Activated CD4-positive, alpha-beta T cell treated with anti-CD3 and anti-CD28 coated beads, Interleukin-2, Interleukin-4, amounts not matched to agents 100 ng/mL and 50 ng/mL, durations not matched to agents 16 hours and 8 hours (primary cell): ENCODE measurements around the gene SPNS3.

Experiments
- DNase-seq: peaks from one replicate; pipeline ENCODE4 v3.0.0-alpha.2; 2020; ENCODE audit warnings: low spot score

The SPNS3 gene

DNA sequence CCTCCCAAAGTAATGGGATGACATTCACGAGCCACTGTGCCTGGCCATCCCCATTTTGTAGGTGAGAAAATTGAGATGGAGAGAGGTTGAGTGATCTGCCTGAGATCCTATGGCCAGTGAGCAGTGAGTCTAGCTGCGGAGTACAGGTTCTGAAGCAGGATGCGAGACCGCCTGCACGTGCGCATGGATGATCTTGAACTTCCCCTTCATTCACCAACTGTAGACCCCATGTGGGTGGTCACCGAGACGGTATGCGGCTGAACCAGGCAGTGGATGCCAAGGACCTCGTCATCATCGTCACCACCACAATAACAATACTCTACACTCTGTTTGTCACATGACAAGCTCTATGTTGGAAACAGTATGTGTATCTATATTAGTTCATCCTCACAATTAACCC lies 6.2 kb upstream of the SPNS3 start:
- DNase-seq, result no peak

DNA sequence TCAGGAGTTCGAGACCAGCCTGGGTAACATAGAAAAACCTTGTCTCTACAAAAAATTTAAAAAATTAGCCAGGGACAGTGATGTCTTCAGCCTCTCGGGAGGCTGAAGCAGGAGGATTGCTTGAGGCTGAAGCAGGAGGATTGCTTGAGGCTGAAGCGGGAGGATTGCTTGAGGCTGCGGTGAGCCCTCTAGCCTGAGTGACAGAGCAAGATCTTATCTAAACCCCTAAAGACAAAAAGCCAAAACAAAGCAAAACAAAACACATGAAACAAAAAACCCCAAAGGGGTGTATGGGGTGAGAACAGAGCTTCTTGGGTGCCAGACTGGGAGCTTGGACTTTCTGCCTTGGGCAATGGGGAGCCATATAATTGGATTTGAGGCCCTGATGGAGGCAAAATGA lies 2.6 kb downstream of the SPNS3 start:
- peak; percentile 17 for DNase-seq

- no peak for DNase-seq
Measured at GRCh38 chr17:4436846-4437245, 3.1 kb downstream of the SPNS3 start.

GRCh38 chr17:4438162-4438944 lies 4.6 kb downstream of the SPNS3 start:
- DNase-seq, result no peak

DNA sequence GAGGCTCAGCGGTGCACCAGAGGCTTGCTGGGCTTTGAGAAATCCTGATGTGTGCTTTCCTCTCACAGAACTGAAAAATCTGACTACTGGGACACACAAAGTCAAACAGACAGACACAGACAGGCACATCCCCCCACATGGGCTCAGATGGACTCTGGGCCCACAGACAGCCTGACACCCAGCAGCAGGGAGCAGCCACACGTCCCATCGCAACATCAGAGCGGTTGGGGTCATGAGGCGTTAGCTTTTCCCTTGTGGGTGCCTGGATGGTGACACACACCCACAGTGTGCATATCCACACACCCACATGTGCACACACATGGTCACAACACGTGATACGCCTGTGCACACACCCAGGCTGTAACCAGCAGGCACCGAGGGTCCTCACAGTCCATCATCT lies 6.3 kb downstream of the SPNS3 start:
- no peak for DNase-seq

GRCh38 chr17:4440690-4441686 lies 7.2 kb downstream of the SPNS3 start:
- DNase-seq, result no peak

- DNase-seq, result no peak
Measured at GRCh38 chr17:4442582-4442981, 8.8 kb downstream of the SPNS3 start.

DNA sequence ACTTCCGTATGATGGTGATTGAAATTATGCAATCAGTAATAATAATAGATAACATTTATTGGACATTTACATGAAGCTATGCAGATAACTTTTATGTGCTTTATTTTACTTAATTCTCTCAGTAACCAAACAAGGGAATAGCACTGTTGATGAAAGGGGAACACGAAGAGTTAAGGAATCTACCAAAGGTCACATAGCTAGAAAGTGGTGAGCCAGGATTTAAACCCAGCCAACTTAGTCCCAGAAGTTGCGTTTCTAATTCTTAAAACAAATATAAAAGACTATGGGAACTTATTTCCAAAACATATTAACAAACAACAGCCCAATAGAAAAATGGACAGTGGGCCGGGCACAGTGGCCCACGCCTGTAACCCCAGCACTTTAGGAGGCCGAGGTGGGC lies 9.7 kb downstream of the SPNS3 start:
- no peak for DNase-seq

GRCh38 chr17:4444782-4445473 lies 11.2 kb downstream of the SPNS3 start:
- DNase-seq, result no peak

GRCh38 chr17:4445731-4446130 lies 12.0 kb downstream of the SPNS3 start:
- no peak for DNase-seq

DNA sequence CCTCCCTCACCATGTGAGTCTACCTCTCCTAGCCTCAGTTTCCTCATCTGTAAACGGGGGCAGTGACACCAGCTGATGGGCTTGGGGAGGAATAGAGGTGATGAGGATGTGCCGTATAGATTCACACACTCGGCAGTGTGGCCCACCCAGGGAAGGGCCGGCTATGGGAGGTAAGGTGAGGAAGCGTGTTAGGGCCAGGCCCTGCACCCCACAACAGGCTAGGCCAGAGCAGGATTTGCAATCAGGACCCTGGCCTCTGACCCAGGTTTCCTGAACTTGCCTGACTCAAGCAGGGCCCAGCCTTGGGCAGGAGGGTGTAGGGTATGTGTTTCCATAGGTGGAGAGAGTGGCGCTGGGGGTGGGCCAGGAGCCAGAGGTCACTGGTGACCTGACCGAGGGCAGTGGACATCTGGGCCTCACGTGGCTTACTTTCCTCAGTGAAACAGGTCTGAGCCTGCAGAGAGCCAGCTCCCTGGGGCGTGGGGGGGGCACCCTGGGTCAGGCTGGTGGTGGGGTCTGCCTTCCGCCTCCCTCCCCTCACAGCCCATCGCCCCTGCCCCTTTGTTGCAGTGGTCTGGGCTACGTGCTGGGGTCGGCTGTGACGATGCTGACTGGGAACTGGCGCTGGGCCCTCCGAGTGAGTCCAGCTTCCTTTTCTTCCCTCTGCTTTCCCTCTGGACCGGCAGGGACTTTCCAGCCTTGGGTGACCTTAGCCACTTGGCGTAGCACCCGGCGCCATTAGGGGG lies 12.8 kb downstream of the SPNS3 start:
- no peak for DNase-seq

DNA sequence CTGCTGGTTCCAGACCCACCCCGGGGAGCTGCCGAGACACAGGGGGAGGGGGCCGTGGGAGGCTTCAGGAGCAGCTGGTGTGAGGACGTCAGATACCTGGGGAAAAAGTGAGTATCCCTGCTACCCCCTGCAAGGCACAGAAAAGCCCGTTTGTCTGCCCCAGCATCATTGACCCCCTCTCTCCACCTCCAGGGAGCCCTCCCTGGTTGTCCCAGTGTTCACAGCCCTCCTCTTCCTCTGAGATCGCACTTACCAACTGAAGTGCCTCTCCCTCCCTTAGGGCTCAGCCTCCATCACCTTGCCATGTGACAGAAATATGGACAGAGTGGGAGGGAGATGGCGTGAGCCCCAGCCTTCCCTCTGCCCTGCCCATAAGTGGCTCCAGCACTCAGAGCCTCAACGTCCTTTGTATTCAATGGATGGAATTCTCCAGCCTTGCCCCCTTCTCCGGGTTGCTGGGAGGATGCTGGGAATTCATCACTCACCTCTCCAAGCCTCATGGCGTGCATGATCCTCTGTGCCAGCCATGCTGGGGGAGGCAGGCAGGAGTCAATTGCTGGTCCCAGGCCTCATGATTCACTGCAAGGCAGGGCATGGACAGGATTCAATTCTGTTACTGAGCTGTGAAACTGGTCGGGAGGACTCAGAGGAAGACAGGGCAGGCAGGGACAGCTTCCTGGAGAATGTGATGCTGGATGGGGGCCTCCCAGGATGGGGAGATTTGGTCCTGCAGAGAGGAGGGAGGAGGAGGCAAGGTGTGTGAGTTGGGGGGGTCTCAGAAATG lies 14.6 kb downstream of the SPNS3 start:
- no peak for DNase-seq

DNA sequence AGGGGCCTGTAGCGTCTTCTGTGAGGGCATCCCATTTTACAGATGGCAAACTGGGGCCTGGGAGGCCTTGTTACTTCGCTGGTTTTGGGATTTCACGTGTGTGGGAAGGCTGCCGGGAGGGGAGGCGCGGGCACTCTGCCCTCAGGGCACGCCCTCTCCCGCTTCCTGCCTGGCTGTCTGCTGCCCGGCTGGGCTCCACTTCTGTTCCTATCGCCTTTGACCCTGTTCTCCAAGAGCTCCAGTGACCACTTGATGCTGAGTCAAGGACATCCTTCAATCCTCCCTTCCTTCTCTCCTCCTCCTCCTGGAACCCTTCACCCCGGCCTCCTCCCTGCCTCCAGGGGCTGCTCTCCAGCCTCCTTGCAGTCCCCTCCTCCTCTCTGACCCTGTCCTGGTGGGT lies 16.0 kb downstream of the SPNS3 start:
- DNase-seq, result no peak

DNA sequence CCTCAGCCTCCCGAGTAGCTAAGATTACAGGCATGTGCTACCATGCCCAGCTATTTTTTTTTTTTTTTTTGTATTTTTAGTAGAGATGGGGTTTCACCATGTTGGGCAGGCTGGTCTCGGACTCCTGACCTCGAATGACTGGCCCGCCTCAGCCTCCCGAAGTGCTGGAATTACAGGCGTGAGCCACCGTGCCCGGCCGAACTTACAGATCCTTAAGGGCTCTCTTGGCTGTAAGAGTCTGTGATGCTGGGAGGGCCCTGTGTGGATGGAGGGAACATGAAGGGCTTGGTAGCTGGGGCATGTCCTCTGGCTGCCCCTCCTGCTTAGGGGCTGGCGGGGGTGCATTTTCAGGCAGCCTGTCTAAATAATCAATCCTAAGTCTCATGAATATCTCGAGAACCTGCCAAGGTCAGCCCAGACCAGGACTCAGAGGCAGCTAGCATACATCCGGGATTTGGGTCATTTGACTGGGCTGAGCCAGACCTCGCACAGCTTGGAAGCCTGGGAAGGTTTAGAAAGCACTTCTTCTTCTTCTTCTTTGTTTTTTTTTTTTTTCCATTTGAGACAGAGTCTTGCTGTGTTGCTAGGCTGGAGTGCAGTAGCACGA lies 17.1 kb downstream of the SPNS3 start:
- DNase-seq, result no peak

DNA sequence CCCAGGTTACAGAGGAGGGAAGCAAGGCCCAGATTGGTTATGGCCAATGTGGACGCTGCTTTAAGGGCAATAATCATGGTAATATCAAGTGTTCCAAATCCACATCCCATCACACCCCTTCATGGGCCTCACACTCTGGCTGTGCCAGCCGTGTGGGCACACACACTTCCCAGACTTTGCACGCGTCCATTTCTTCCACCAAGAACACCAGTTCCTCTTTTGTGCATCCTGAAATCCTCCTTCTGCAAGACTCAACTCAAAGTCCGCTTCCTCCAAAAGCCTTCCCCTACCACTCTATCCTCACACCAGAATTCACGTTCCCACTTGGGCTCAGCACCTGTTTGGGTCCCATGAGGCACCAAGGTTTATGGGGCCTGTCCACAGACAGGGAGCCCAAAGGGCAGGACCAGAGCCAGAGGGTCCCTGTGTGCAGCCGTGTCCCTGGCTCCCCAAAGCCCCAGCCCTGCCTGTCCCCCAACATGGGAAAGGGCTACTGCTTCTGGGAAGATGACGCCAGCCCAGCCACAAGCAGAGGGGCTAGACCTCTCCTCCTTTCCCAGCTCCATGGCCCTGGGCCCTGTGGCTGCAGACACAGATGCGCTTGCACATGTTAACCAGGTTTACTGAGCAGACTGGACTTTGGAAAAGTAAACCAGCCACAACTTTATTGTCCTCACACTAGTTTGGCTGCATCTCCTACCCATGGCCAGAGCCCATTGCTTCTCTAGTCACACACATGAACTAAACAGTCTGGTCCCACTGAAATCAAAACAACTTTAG lies 20.3 kb downstream of the SPNS3 start:
- no peak for DNase-seq

- DNase-seq, result no peak
Measured at GRCh38 chr17:4460661-4461060, 26.9 kb downstream of the SPNS3 start.

- DNase-seq, result no peak
Measured at GRCh38 chr17:4463818-4464476, 30.2 kb downstream of the SPNS3 start.

DNA sequence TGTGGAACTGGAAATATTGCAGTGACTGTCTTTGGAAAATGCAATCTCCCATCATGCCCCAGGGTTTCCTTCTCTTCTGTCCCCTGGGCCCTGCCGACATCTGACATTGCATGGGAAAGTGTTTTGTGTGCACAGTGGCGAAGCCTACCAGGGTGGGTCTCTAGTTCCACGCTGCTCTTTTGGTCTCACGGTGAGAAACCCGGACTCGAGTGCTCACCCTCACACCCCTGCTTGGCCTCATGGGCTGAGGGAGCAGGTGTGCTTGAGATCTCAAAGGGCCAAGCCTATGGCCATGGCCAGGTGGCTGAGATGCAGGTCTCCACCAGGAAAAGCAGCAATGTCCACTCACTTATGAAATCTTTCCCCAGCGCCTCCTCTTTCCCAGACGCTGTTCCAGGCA lies 32.0 kb downstream of the SPNS3 start:
- no peak for DNase-seq

- DNase-seq, result no peak
Measured at GRCh38 chr17:4467287-4467686, 33.5 kb downstream of the SPNS3 start.
